ENCODE data around the gene SNAPC5.
"Not testable (repeated sequence)": the region's sequence is repeated elsewhere in the genome, so short reads cannot be mapped to it uniquely, and the experiment has no call there.

SNAPC5 gene, protein sequence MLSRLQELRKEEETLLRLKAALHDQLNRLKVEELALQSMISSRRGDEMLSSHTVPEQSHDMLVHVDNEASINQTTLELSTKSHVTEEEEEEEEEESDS

DNA sequence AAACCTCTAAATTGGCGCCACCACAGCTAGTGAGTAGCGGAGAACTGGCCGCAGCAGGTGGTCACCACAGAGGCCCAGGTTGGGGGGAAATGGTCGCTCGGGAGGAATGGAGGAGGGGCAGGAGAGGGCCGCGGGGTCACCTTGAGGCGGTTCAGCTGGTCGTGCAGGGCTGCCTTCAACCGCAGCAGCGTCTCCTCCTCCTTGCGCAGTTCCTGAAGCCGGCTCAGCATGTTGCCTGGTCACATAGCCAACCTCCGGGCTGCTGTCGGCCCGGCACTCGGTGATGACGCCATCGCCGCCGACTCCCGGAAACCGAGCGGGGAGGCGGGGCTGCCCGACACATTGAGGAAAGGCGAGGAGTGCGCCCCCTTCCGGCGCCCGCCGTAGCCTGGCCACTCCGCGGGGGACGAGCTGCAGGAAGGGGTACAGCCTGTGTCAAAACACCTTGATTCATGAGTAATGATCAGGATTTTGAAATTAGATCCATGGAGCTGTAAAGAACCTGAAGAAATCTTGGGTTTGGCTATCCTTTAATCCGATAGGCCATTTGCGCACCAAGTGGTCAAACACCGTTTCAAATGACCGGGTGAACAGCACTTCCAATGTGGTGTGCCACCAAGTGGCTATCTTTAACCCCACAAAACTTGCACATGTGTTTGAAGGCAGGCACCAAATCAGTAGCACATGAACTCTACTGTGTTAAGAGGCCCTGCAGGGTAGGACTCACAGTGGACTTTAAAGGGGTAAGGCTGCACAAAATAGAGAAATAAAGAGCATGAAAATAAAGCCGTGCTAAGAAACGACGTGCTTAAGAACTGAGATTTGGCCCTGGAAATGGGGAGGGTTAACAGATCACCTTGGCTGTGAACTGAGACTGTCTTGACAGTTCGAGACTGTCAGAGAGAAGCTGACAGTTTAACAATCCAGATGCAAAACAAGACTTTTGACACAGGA is at the start of gene SNAPC5:
SNAPC5 (minus strand) TSS at position 261 of the 954 bp plus-strand sequence; CDS start at position 230, 31 bp downstream.
- H3K36me3 Mint-ChIP-seq, result peaks cover 38% of the 10 kb centered on the region
- H3K27ac Mint-ChIP-seq, result peak within 1 kb of the TSS; percentile 97
- no peaks in the 10 kb centered on the region for H3K27me3 Mint-ChIP-seq

DNA sequence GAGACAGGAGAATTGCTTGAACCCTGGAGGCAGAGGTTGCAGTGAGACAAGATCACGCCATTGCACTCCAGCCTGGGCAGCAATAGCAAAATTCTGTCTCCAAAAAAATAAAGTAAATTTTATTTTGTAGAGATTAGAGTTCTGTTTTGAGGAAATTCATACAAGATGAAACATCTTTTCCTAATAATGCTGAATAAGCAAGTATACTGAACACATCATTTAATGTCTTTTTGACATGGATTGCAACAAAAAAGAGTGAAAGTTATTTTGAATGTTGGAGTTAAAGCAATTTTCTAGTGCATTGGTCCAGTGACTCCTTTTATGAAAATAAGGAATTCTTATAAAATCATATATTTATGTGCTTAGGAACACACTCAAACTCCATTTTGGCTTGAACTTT is 47.7 kb upstream of the SNAPC5 start:
- Mint-ChIP-seq H3K9me3 (no peaks in the 10 kb centered on the region), H3K36me3 (peaks cover 17% of the 10 kb centered on the region), H3K4me3 (no peak overlapping the region), H3K27me3 (no peaks in the 10 kb centered on the region), H3K4me1 (no peaks in the 10 kb centered on the region), H3K27ac (no peak overlapping the region)

More for the DNA sequence above, at the start of gene SNAPC5:
- Mint-ChIP-seq H3K9me3 (no peaks in the 10 kb centered on the region), H3K4me3 (peak within 1 kb of the TSS; percentile 96), H3K4me1 (peaks cover 72% of the 10 kb centered on the region)

DNA sequence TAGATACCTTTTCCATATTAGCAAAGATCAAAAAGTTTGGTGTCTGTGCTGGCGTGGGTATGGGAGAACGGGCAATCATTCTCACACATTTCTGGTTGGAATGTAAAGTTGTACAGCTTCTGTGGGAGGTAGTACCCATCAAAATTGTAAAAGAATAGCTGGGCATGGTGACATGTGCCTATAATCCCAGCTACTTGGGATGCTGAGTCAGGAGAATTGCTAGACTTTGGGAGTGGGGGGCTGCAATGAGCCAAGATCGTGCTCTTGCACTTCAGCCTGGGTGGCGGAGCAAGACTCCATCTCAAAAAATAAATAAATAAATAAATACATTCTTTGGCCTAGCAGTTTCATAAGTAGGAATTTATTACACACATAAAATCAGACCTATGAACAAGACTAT is 45.3 kb upstream of the SNAPC5 start:
- H3K36me3 Mint-ChIP-seq, result peaks cover 22% of the 10 kb centered on the region
- H3K4me1 Mint-ChIP-seq, result no peaks in the 10 kb centered on the region
- H3K27ac Mint-ChIP-seq, result no peak overlapping the region
- no peak overlapping the region for H3K4me3 Mint-ChIP-seq
- no peaks in the 10 kb centered on the region for H3K9me3 Mint-ChIP-seq
- no peaks in the 10 kb centered on the region for H3K27me3 Mint-ChIP-seq

GRCh38 chr15:66535056-66535455 is 37.5 kb upstream of the SNAPC5 start:
- Mint-ChIP-seq H3K4me1 (no peaks in the 10 kb centered on the region), H3K36me3 (peaks cover 22% of the 10 kb centered on the region), H3K4me3 (no peak overlapping the region)

GRCh38 chr15:66524838-66525237 is 27.3 kb upstream of the SNAPC5 start:
- Mint-ChIP-seq H3K9me3 (no peaks in the 10 kb centered on the region), H3K27me3 (no peaks in the 10 kb centered on the region), H3K4me1 (no peaks in the 10 kb centered on the region), H3K4me3 (no peak overlapping the region), H3K36me3 (peaks cover 19% of the 10 kb centered on the region), H3K27ac (no peak overlapping the region)

More at GRCh38 chr15:66535056-66535455, 37.5 kb upstream of the SNAPC5 start:
- no peaks in the 10 kb centered on the region for H3K27me3 Mint-ChIP-seq
- H3K27ac Mint-ChIP-seq, result no peak overlapping the region
- H3K9me3 Mint-ChIP-seq, result no peaks in the 10 kb centered on the region

- Mint-ChIP-seq H3K4me1 (no peaks in the 10 kb centered on the region), H3K27ac (no peak overlapping the region), H3K9me3 (no peaks in the 10 kb centered on the region), H3K36me3 (peaks cover 19% of the 10 kb centered on the region), H3K4me3 (no peak overlapping the region), H3K27me3 (no peaks in the 10 kb centered on the region)
These were observed 26.4 kb upstream of the SNAPC5 start for GRCh38 chr15:66523926-66524325.

GRCh38 chr15:66515901-66516322 is 18.4 kb upstream of the SNAPC5 start:
- H3K27ac Mint-ChIP-seq, result peak overlapping the region; percentile 46
- no peaks in the 10 kb centered on the region for H3K27me3 Mint-ChIP-seq
- H3K4me1 Mint-ChIP-seq, result no peaks in the 10 kb centered on the region
- H3K9me3 Mint-ChIP-seq, result no peaks in the 10 kb centered on the region
- no peak overlapping the region for H3K4me3 Mint-ChIP-seq
- peaks cover 17% of the 10 kb centered on the region for H3K36me3 Mint-ChIP-seq

- peaks cover 17% of the 10 kb centered on the region for H3K36me3 Mint-ChIP-seq
- no peaks in the 10 kb centered on the region for H3K4me1 Mint-ChIP-seq
- no peaks in the 10 kb centered on the region for H3K27me3 Mint-ChIP-seq
- no peaks in the 10 kb centered on the region for H3K9me3 Mint-ChIP-seq
- no peak overlapping the region for H3K27ac Mint-ChIP-seq
- H3K4me3 Mint-ChIP-seq, result no peak overlapping the region
These were observed 17.0 kb upstream of the SNAPC5 start for GRCh38 chr15:66514586-66514985.

DNA sequence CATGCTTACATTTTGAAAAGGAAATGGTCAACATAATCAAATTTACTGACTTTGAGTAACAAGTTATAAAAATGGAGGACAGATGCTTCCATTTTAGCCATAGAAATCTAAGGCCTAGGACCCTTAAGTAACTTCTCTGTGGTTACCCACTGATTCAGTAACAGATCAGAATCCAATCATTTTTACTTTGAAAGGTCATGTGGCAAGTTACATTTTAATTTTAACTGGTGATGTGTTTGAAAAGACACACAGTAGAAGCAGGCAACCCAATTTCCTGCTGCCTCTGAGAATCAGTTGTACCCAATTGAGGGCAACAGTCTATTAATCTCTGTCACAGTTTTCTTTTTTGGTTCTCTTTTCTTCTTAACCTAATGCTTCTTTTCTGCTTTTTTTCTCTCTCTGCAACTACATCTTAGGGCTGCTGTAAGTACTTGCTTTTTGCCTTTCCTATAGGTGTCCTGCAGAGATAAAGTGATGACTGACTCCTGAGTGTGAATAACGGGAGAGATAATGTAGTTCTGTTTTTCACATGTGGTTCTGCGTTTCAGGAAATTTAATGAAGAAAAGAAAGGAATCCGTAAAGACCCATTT is 10.8 kb upstream of the SNAPC5 start:
- Mint-ChIP-seq H3K36me3 (peaks cover 13% of the 10 kb centered on the region), H3K27ac (no peak overlapping the region), H3K4me1 (peaks cover 26% of the 10 kb centered on the region), H3K4me3 (no peak overlapping the region), H3K27me3 (no peaks in the 10 kb centered on the region), H3K9me3 (no peaks in the 10 kb centered on the region)

DNA sequence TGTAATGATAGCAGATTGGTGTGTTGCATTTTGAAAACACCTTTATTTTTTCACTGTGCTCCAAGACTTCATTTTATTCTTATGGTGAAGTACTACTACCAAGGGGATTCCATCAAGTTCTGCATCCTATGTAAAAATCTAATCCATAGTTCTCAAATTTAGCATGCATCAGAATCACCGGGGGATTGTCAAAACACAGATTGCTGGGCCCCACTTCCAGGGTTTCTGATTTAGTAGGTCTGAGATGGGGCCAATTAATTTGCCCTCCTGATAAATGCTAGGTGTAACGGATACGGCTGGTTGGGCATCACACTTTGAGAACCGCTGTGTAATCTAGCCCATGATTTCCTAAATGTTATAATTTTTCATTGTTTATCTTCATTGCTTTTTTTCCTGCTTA is 8.3 kb upstream of the SNAPC5 start:
- peak overlapping the region; percentile 100 for H3K27ac Mint-ChIP-seq
- H3K4me1 Mint-ChIP-seq, result peaks cover 43% of the 10 kb centered on the region
- H3K4me3 Mint-ChIP-seq, result peak overlapping the region; percentile 97
- H3K27me3 Mint-ChIP-seq, result no peaks in the 10 kb centered on the region
- peaks cover 30% of the 10 kb centered on the region for H3K36me3 Mint-ChIP-seq
- H3K9me3 Mint-ChIP-seq, result no peaks in the 10 kb centered on the region

DNA sequence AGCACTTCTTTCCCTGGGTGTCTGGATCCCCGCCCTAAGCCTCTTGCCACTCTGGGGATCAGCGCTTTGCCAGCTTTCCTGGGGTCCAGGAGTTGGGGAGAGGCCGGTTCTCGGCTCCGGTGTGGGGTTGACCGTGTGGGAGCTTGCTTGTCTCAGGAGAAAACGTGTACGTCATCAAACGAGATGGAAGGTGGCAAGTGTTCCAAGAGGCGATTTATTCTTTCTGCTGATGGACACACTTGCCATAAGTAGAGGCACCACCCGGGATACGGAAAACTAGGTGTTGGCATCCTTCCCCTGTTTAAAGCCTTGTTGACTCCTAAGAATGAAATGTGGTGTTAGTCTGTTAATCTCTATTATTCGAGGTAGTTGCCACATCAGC is 7.9 kb upstream of the SNAPC5 start:
- Mint-ChIP-seq H3K4me1 (peaks cover 47% of the 10 kb centered on the region), H3K27me3 (no peaks in the 10 kb centered on the region), H3K27ac (peak overlapping the region; percentile 100), H3K4me3 (peak overlapping the region; percentile 97), H3K36me3 (peaks cover 33% of the 10 kb centered on the region), H3K9me3 (no peaks in the 10 kb centered on the region)

GRCh38 chr15:66504563-66505429 is 7.2 kb upstream of the SNAPC5 start, which contains the start of the genes RPL4 and ZWILCH:
Gene RPL4, minus strand, starts transcription at chr15:66504855. Its CDS starts 65 bp downstream, at chr15:66504790.
Gene ZWILCH, plus strand, starts transcription at chr15:66505326. Its CDS starts 13 bp downstream, at chr15:66505339.
- H3K4me1 Mint-ChIP-seq, result peaks cover 54% of the 10 kb centered on the region
- H3K4me3 Mint-ChIP-seq, result peak within 1 kb of the TSS; percentile 97
- H3K9me3 Mint-ChIP-seq, result no peaks in the 10 kb centered on the region
- peak within 1 kb of the TSS; percentile 100 for H3K27ac Mint-ChIP-seq
- no peaks in the 10 kb centered on the region for H3K27me3 Mint-ChIP-seq
- peaks cover 38% of the 10 kb centered on the region for H3K36me3 Mint-ChIP-seq

GRCh38 chr15:66503780-66504562 is 6.4 kb upstream of the SNAPC5 start:
- peak overlapping the region; percentile 100 for H3K27ac Mint-ChIP-seq
- peak overlapping the region; percentile 97 for H3K4me3 Mint-ChIP-seq
- no peaks in the 10 kb centered on the region for H3K27me3 Mint-ChIP-seq
- H3K4me1 Mint-ChIP-seq, result peaks cover 62% of the 10 kb centered on the region
- peaks cover 39% of the 10 kb centered on the region for H3K36me3 Mint-ChIP-seq
- H3K9me3 Mint-ChIP-seq, result no peaks in the 10 kb centered on the region

DNA sequence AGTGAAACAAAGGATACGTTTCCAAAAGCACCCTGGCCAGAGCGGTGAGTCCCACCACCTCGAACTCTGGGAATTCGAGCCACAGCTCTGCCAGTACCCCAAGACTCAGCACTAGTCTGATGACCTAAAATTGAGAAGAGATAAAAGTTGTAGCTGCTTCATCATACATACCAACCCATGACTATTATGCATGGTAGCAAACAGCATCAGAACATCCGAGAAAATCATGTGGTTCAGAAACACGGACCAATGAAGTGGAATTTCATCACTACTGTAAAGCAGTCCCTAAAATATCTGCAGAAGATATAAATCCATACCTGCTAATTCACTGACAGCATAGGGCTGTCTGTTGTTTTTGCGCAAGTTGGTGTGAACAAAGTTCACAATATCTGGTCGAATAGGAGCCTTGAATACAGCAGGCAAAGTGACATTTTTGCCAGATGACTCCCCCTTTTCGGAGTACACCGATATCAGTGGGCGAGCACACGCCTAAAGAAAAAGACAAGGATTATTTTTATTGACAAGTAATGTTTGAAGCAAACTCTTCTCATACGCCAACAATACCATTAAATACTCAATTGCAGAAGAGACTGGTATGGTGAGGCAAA is 5.6 kb upstream of the SNAPC5 start:
- peak overlapping the region; percentile 100 for H3K27ac Mint-ChIP-seq
- peaks cover 40% of the 10 kb centered on the region for H3K36me3 Mint-ChIP-seq
- H3K4me3 Mint-ChIP-seq, result peak overlapping the region; percentile 97

More for the DNA sequence above, 5.6 kb upstream of the SNAPC5 start:
- H3K4me1 Mint-ChIP-seq, result peaks cover 63% of the 10 kb centered on the region
- H3K9me3 Mint-ChIP-seq, H3K27me3 Mint-ChIP-seq: not testable (repeated sequence)
